CD8-positive, alpha-beta memory T cell (primary cell): ENCODE measurements around the gene C19orf47. TPM values are rescaled to one million over a fixed set of nuclear protein-coding genes. Genes with fewer than 3 reads are reported as not detected.

ENCODE experiments used
- CTCF ChIA-PET: fragments of 350-600 bp; sonication (Branson Sonifier 250); formaldehyde crosslinking; loops from one replicate; lab custom pipeline; 2021; ENCODE audit warnings: antibody characterized with exemption; lab: Charles Lee
- POLR2A ChIA-PET: fragments of 350-600 bp; sonication (Branson Sonifier 250); formaldehyde crosslinking; loops from one replicate; lab custom pipeline; 2021; ENCODE audit warnings: antibody characterized with exemption; lab: Charles Lee
- DNase-seq, 5 donors: peaks; one replicate each; pipeline versions ENCODE4 v3.0.0 to v3.0.0-alpha.2; 2020 to 2022; ENCODE audit warnings: mixed read lengths in 1 of 5
- H3K27ac ChIP-seq: one replicate; pipeline ENCODE4 v1.7.0; 2013; ENCODE audit warnings: low read depth, mild to moderate bottlenecking, low read length, moderate library complexity
- H3K27me3 ChIP-seq: 2 replicates; pipeline ENCODE4 v1.7.0; 2013; ENCODE audit warnings: low read length, mild to moderate bottlenecking; ENCODE audit not compliant: insufficient read depth, poor library complexity, severe bottlenecking
- H3K36me3 ChIP-seq: 2 replicates; pipeline ENCODE4 v1.7.0; 2013; ENCODE audit warnings: mild to moderate bottlenecking, low read length, moderate library complexity; ENCODE audit not compliant: insufficient read depth
- H3K4me1 ChIP-seq: 2 replicates; pipeline ENCODE4 v1.7.0; 2013; ENCODE audit warnings: mild to moderate bottlenecking, low read length, moderate library complexity; ENCODE audit not compliant: insufficient read depth
- H3K4me3 ChIP-seq: 2 replicates; pipeline ENCODE4 v1.7.0; 2013; ENCODE audit warnings: mild to moderate bottlenecking, low read length
- H3K9me3 ChIP-seq: 2 replicates; pipeline ENCODE4 v1.7.0; 2013; ENCODE audit warnings: mild to moderate bottlenecking, low read length
- H3K27ac Mint-ChIP-seq, 8 donors: one replicate each; pipeline ENCODE4 v1.8.0; 2020 to 2021; ENCODE audit warnings: mixed read lengths in 8 of 8, mild to moderate bottlenecking in 6 of 8, inconsistent platforms in 3 of 8, moderate library complexity in 3 of 8
- H3K27me3 Mint-ChIP-seq, 2 donors: one replicate each; pipeline ENCODE4 v1.8.0; 2020 to 2021; ENCODE audit warnings: mixed read lengths in 2 of 2, mild to moderate bottlenecking in 1 of 2, moderate library complexity in 1 of 2
- H3K36me3 Mint-ChIP-seq, 3 donors: one replicate each; pipeline ENCODE4 v1.8.0; 2020 to 2021; ENCODE audit warnings: mixed read lengths in 3 of 3, inconsistent platforms in 1 of 3, mild to moderate bottlenecking in 1 of 3
- H3K4me1 Mint-ChIP-seq, 3 donors: one replicate each; pipeline ENCODE4 v1.8.0; 2020 to 2021; ENCODE audit warnings: mixed read lengths in 3 of 3, inconsistent platforms in 1 of 3, mild to moderate bottlenecking in 1 of 3
- H3K4me3 Mint-ChIP-seq, 7 donors: one replicate each; pipeline ENCODE4 v1.8.0; 2020 to 2021; ENCODE audit warnings: mixed read lengths in 7 of 7, mild to moderate bottlenecking in 6 of 7, moderate library complexity in 4 of 7, inconsistent platforms in 2 of 7
- H3K9me3 Mint-ChIP-seq, 5 donors: one replicate each; pipeline ENCODE4 v1.8.0; 2020 to 2022; ENCODE audit warnings: mixed read lengths in 5 of 5, mild to moderate bottlenecking in 3 of 5, moderate library complexity in 2 of 5, inconsistent platforms in 1 of 5
- polyA plus RNA-seq: library from polyadenylated mRNA; unstranded; fragments of 300-500 nt; fragmentation: Illumina TruSeq; gene quantifications from one replicate; pipeline ENCODE4 v1.2.3, GENCODE V29; 2021
- total RNA-seq, 2 experiments: library from RNA; stranded (reverse); gene quantifications; one replicate each; pipeline ENCODE4 v1.2.3, GENCODE V29; 2021

C19orf47 gene
- total and polyA plus RNA-seq, 3 experiments from 2014 or later, result 9.5 to 29.5 (median 25.4) TPM

GRCh38 chr19:40365010-40365409 lies 16.8 kb upstream of the C19orf47 start:
- no peaks in the 10 kb centered on the region for H3K9me3 ChIP-seq
- Mint-ChIP-seq H3K27ac (peak overlapping the region in 1 of 8 donors; percentile 72), H3K9me3 (no peaks in the 10 kb centered on the region), H3K4me3 (peak overlapping the region in 4 of 7 donors; percentile 23 to 54 (median 28)), H3K27me3 (no peaks in the 10 kb centered on the region), H3K36me3 (peaks cover 0 to 46% (median 4%) of the 10 kb centered on the region in 3 donors), H3K4me1 (peaks cover 15 to 30% (median 17%) of the 10 kb centered on the region in 3 donors)
- peaks cover 5% of the 10 kb centered on the region for H3K4me1 ChIP-seq
- CTCF ChIA-PET, result interaction anchor here (0.8 to 1.1 kb wide), 3 partner anchors 56 to 239 kb away, joined by 3 read pairs; partner anchors contain the start of gene BLVRB
- no peaks in the 10 kb centered on the region for H3K27me3 ChIP-seq
- POLR2A ChIA-PET, result interaction anchor here (0.6 kb wide), 1 partner anchor 11 kb away, joined by 4 read pairs; no protein-coding TSS in a partner anchor
- no peak overlapping the region for H3K4me3 ChIP-seq
- H3K36me3 ChIP-seq, result no peaks in the 10 kb centered on the region
- no peak for DNase-seq
- H3K27ac ChIP-seq, result no peak overlapping the region

- no peaks in the 10 kb centered on the region for H3K27me3 ChIP-seq
- Mint-ChIP-seq H3K27ac (peak overlapping the region in 3 of 8 donors; percentile 52 to 68 (median 56)), H3K36me3 (peaks cover 0 to 41% (median 5%) of the 10 kb centered on the region in 3 donors), H3K27me3 (no peaks in the 10 kb centered on the region), H3K4me3 (peak overlapping the region in 3 of 7 donors; percentile 19 to 44 (median 38)), H3K4me1 (peaks cover 15 to 37% (median 18%) of the 10 kb centered on the region in 3 donors), H3K9me3 (no peaks in the 10 kb centered on the region)
- POLR2A ChIA-PET, result no interaction called here
- H3K4me3 ChIP-seq, result no peak overlapping the region
- no peaks in the 10 kb centered on the region for H3K9me3 ChIP-seq
- CTCF ChIA-PET, result no interaction called here
- H3K36me3 ChIP-seq, result no peaks in the 10 kb centered on the region
- no peak for DNase-seq
- H3K4me1 ChIP-seq, result peaks cover 5% of the 10 kb centered on the region
- H3K27ac ChIP-seq, result no peak overlapping the region
Measured at GRCh38 chr19:40363069-40363468, 14.9 kb upstream of the C19orf47 start.

- Histone ChIP-seq H3K9me3 (no peaks in the 10 kb centered on the region), H3K36me3 (no peaks in the 10 kb centered on the region), H3K4me3 (no peak overlapping the region), H3K4me1 (peaks cover 5% of the 10 kb centered on the region), H3K27ac (no peak overlapping the region), H3K27me3 (no peaks in the 10 kb centered on the region)
- ChIA-PET CTCF (no interaction called here), POLR2A (no interaction called here)
- no peak for DNase-seq
- Mint-ChIP-seq H3K27me3 (no peaks in the 10 kb centered on the region), H3K4me3 (peak overlapping the region in 1 of 7 donors; percentile 32), H3K36me3 (peaks cover 0 to 37% (median 9%) of the 10 kb centered on the region in 3 donors), H3K4me1 (peaks cover 15 to 44% (median 20%) of the 10 kb centered on the region in 3 donors), H3K9me3 (no peaks in the 10 kb centered on the region), H3K27ac (peak overlapping the region in 1 of 8 donors; percentile 17)
Measured at GRCh38 chr19:40362160-40362559, 14.0 kb upstream of the C19orf47 start.

GRCh38 chr19:40360708-40361241 lies 12.6 kb upstream of the C19orf47 start:
- Mint-ChIP-seq H3K27ac (no peak overlapping the region), H3K9me3 (no peaks in the 10 kb centered on the region), H3K4me3 (no peak overlapping the region), H3K4me1 (peaks cover 19 to 55% (median 29%) of the 10 kb centered on the region in 3 donors), H3K27me3 (peaks cover 0 to 1% of the 10 kb centered on the region in 2 donors), H3K36me3 (peaks cover 0 to 32% (median 9%) of the 10 kb centered on the region in 3 donors)
- CTCF ChIA-PET, result no interaction called here
- no peak for DNase-seq
- H3K4me1 ChIP-seq, result peaks cover 5% of the 10 kb centered on the region
- H3K9me3 ChIP-seq, result no peaks in the 10 kb centered on the region
- H3K27ac ChIP-seq, result no peak overlapping the region
- H3K36me3 ChIP-seq, result no peaks in the 10 kb centered on the region
- no peaks in the 10 kb centered on the region for H3K27me3 ChIP-seq
- POLR2A ChIA-PET, result no interaction called here
- H3K4me3 ChIP-seq, result no peak overlapping the region

- H3K4me3 ChIP-seq, result no peak overlapping the region
- no peak for DNase-seq
- no peaks in the 10 kb centered on the region for H3K27me3 ChIP-seq
- peaks cover 0 to 30% (median 9%) of the 10 kb centered on the region in 3 donors for H3K36me3 Mint-ChIP-seq
- H3K4me1 ChIP-seq, result peaks cover 5% of the 10 kb centered on the region
- peak overlapping the region in 1 of 8 donors; percentile 94 for H3K27ac Mint-ChIP-seq
- H3K4me3 Mint-ChIP-seq, result no peak overlapping the region
- POLR2A ChIA-PET, result no interaction called here
- peaks cover 0 to 1% of the 10 kb centered on the region in 2 donors for H3K27me3 Mint-ChIP-seq
- no peaks in the 10 kb centered on the region for H3K9me3 ChIP-seq
- H3K4me1 Mint-ChIP-seq, result peaks cover 16 to 54% (median 26%) of the 10 kb centered on the region in 3 donors
- no peak overlapping the region for H3K27ac ChIP-seq
- H3K9me3 Mint-ChIP-seq, result no peaks in the 10 kb centered on the region
- CTCF ChIA-PET, result no interaction called here
- no peaks in the 10 kb centered on the region for H3K36me3 ChIP-seq
Measured at GRCh38 chr19:40360020-40360707, 12.0 kb upstream of the C19orf47 start.

- DNase-seq, result no peak
- POLR2A ChIA-PET, result no interaction called here
- Histone ChIP-seq H3K4me3 (no peak overlapping the region), H3K36me3 (no peaks in the 10 kb centered on the region), H3K9me3 (no peaks in the 10 kb centered on the region), H3K27ac (no peak overlapping the region), H3K4me1 (peaks cover 5% of the 10 kb centered on the region), H3K27me3 (no peaks in the 10 kb centered on the region)
- Mint-ChIP-seq H3K27me3 (peaks cover 0 to 1% of the 10 kb centered on the region in 2 donors), H3K9me3 (no peaks in the 10 kb centered on the region), H3K36me3 (peaks cover 0 to 28% (median 9%) of the 10 kb centered on the region in 3 donors), H3K27ac (no peak overlapping the region), H3K4me1 (peaks cover 12 to 49% (median 23%) of the 10 kb centered on the region in 3 donors), H3K4me3 (no peak overlapping the region)
- CTCF ChIA-PET, result no interaction called here
Measured at GRCh38 chr19:40358773-40359172, 10.6 kb upstream of the C19orf47 start.

- Histone ChIP-seq H3K27ac (no peak overlapping the region), H3K4me1 (no peaks in the 10 kb centered on the region), H3K4me3 (no peak overlapping the region), H3K9me3 (no peaks in the 10 kb centered on the region), H3K36me3 (no peaks in the 10 kb centered on the region), H3K27me3 (no peaks in the 10 kb centered on the region)
- peaks cover 0 to 1% of the 10 kb centered on the region in 2 donors for H3K27me3 Mint-ChIP-seq
- H3K27ac Mint-ChIP-seq, result peak overlapping the region in 2 of 8 donors; percentile 2 to 3
- H3K4me3 Mint-ChIP-seq, result no peak overlapping the region
- ChIA-PET CTCF (no interaction called here), POLR2A (no interaction called here)
- peaks cover 5 to 38% (median 19%) of the 10 kb centered on the region in 3 donors for H3K4me1 Mint-ChIP-seq
- H3K9me3 Mint-ChIP-seq, result no peaks in the 10 kb centered on the region
- H3K36me3 Mint-ChIP-seq, result peaks cover 0 to 28% (median 5%) of the 10 kb centered on the region in 3 donors
- no peak for DNase-seq
Measured at GRCh38 chr19:40357640-40358039, 9.4 kb upstream of the C19orf47 start.
